B cell (primary cell): Measurements from ENCODE around the gene SRGAP2B.
"Not testable (repeated sequence)": the region's sequence is repeated elsewhere in the genome, so short reads cannot be mapped to it uniquely, and the experiment has no call there.

ENCODE experiments used
- EZH2 ChIP-seq: IDR thresholded peaks from 2 replicates; pipeline ENCODE4 v1.6.1; 2012; ENCODE audit warnings: borderline replicate concordance, low read depth, mild to moderate bottlenecking, moderate library complexity, low read length; ENCODE audit not compliant: insufficient read depth, poor library complexity, severe bottlenecking
- TF ChIP-seq, protein P1 (sequence below): fragments of 200-600 bp; IDR thresholded peaks from one replicate; pipeline ENCODE4 v1.8.0; 2022; ENCODE audit warnings: antibody characterized with exemption, mild to moderate bottlenecking

DNA sequence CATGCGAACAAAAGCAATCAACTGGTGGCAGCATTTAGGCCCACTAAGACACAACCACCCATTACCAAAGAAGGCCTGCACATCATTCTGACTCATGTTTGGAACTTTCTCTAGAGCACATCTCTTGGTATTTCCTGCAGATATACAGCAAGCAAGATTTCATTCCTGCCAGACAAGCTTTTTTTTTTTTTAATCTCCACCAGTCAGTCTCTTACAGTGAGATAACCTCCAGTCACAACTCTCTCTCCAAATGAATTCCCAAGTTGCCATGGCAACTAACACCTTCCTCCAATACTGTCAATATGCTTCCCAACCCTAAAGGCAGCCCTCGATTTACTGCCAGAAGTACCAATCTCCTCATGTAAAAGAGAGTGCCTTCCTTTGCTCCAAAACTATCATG is 59.1 kb downstream of the SRGAP2B start:
- TF ChIP-seq, protein P1, sequence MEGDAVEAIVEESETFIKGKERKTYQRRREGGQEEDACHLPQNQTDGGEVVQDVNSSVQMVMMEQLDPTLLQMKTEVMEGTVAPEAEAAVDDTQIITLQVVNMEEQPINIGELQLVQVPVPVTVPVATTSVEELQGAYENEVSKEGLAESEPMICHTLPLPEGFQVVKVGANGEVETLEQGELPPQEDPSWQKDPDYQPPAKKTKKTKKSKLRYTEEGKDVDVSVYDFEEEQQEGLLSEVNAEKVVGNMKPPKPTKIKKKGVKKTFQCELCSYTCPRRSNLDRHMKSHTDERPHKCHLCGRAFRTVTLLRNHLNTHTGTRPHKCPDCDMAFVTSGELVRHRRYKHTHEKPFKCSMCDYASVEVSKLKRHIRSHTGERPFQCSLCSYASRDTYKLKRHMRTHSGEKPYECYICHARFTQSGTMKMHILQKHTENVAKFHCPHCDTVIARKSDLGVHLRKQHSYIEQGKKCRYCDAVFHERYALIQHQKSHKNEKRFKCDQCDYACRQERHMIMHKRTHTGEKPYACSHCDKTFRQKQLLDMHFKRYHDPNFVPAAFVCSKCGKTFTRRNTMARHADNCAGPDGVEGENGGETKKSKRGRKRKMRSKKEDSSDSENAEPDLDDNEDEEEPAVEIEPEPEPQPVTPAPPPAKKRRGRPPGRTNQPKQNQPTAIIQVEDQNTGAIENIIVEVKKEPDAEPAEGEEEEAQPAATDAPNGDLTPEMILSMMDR, result not testable (repeated sequence)
- TF ChIP-seq EZH2, result not testable (repeated sequence)
